22Rv1 (cell line): ENCODE data around the gene PEDS1.
"Not testable (repeated sequence)": the region's sequence is repeated elsewhere in the genome, so short reads cannot be mapped to it uniquely, and the experiment has no call there.

ENCODE experiments used
- ZFX ChIP-seq: fragments of 450-650 bp; IDR thresholded peaks from 2 replicates; pipeline ENCODE4 v1.6.1; 2017; ENCODE audit warnings: antibody characterized with exemption, borderline replicate concordance
- TF ChIP-seq, protein P1 (sequence below): fragments of 450-650 bp; IDR thresholded peaks from 2 replicates; pipeline ENCODE4 v1.5.1; 2017; ENCODE audit warnings: mild to moderate bottlenecking

- TF ChIP-seq, protein P1, sequence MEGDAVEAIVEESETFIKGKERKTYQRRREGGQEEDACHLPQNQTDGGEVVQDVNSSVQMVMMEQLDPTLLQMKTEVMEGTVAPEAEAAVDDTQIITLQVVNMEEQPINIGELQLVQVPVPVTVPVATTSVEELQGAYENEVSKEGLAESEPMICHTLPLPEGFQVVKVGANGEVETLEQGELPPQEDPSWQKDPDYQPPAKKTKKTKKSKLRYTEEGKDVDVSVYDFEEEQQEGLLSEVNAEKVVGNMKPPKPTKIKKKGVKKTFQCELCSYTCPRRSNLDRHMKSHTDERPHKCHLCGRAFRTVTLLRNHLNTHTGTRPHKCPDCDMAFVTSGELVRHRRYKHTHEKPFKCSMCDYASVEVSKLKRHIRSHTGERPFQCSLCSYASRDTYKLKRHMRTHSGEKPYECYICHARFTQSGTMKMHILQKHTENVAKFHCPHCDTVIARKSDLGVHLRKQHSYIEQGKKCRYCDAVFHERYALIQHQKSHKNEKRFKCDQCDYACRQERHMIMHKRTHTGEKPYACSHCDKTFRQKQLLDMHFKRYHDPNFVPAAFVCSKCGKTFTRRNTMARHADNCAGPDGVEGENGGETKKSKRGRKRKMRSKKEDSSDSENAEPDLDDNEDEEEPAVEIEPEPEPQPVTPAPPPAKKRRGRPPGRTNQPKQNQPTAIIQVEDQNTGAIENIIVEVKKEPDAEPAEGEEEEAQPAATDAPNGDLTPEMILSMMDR = not testable (repeated sequence)
- TF ChIP-seq ZFX = not testable (repeated sequence)
These were observed 8.0 kb upstream of the PEDS1 start for GRCh38 chr20:50161494-50161893.
